ENCODE data around the gene NELL1. TPM values are rescaled to one million over a fixed set of nuclear protein-coding genes. Genes with fewer than 3 reads are reported as not detected.

The NELL1 gene
- total and polyA plus RNA-seq, 12 donors, result 0.11 to 0.39 (median 0.24) TPM; not detected in 9

DNA sequence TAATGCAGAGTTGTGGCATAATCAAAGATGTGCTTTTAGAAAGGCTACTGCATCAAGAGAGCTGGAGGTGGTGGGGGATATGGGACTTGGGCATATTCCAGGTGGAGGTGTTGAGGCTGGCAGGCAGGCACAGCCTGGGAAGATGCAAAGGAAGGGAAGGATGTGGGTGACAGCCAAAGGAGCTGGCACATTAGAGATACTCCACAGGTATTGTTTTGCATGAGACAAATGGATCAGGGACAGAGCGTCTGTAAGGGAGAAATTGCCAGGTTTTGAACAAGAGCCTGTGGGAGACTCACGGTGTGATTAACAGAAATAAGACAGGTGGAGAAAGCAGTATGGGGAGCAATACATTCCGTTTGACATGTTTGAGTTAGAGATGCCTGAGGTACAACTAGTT, 263.7 kb downstream of the NELL1 start:
- Histone ChIP-seq H3K27ac (no peak overlapping the region), H3K4me3 (no peak overlapping the region), H3K9me3 (replicated peaks in 1 of 3) (no peaks in the 10 kb centered on the region), H3K4me1 (replicated peaks in 1 of 2) (no peaks in the 10 kb centered on the region), H3K27me3 (no peaks in the 10 kb centered on the region), H3K36me3 (replicated peaks in 1 of 2) (no peaks in the 10 kb centered on the region)
- TF ChIP-seq, protein P1, sequence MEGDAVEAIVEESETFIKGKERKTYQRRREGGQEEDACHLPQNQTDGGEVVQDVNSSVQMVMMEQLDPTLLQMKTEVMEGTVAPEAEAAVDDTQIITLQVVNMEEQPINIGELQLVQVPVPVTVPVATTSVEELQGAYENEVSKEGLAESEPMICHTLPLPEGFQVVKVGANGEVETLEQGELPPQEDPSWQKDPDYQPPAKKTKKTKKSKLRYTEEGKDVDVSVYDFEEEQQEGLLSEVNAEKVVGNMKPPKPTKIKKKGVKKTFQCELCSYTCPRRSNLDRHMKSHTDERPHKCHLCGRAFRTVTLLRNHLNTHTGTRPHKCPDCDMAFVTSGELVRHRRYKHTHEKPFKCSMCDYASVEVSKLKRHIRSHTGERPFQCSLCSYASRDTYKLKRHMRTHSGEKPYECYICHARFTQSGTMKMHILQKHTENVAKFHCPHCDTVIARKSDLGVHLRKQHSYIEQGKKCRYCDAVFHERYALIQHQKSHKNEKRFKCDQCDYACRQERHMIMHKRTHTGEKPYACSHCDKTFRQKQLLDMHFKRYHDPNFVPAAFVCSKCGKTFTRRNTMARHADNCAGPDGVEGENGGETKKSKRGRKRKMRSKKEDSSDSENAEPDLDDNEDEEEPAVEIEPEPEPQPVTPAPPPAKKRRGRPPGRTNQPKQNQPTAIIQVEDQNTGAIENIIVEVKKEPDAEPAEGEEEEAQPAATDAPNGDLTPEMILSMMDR (IDR thresholded peaks at IDR 0.05), result no peak
- TF ChIP-seq POLR2A (IDR thresholded peaks at IDR 0.05), result no peak
- intact Hi-C loops (cut with DNase I), result no loop called here
- WGBS, 4 donors, result 49 to 58% (median 53%) methylated on average over 3 of the region's 3 CpGs
- no peak for DNase-seq

DNA sequence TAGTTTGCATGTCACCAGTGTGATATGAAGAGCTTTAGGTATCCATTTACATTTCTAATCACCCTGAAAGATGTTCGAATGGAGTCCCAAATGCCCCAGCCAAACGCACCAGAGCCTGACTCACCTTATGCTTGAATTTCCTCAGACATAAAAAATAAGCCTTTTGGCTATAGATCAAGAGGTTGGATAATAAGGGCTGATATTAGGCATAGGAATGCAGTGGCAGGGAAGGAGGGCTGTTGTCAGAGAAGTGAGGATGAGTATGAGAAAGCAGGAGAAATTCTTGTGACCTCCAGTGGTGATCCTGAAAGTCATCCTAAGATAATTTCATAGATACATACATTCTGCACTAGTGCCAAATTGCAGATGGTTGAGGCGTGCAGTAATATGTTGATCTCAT, 264.6 kb downstream of the NELL1 start:
- no peaks in the 10 kb centered on the region for H3K27me3 ChIP-seq
- intact Hi-C loops (cut with DNase I), result no loop called here
- WGBS, 4 donors, result 65 to 74% (median 70%) methylated on average over 3 of the region's 3 CpGs
- H3K9me3 ChIP-seq (replicated peaks in 1 of 3), result no peaks in the 10 kb centered on the region
- H3K4me3 ChIP-seq, result no peak overlapping the region
- no peak for DNase-seq
- H3K36me3 ChIP-seq (replicated peaks in 1 of 2), result no peaks in the 10 kb centered on the region
- no peaks in the 10 kb centered on the region for H3K4me1 ChIP-seq (replicated peaks in 1 of 2)
- H3K27ac ChIP-seq, result no peak overlapping the region
- TF ChIP-seq, protein P1 (IDR thresholded peaks at IDR 0.05), result no peak
- TF ChIP-seq POLR2A (IDR thresholded peaks at IDR 0.05), result no peak

DNA sequence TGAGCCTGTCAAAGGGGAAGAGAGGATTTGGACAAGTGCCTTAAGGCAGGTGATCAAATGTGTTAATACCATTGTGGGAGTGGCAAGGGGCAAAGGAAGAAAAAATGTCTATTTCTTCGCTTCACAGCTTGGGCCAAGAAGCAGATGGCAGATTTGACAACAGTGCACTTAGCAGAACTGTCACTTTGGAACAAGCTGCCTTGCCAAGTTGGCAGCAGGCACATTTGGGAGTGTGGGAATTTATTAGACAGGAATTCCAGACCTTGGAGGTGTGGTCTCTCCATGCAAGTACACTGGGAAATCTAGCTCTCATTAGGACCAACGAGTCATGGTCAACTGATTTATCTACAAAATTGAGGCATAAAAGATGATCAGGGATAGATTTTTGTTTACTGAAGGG, 265.1 kb downstream of the NELL1 start:
- Histone ChIP-seq H3K36me3 (replicated peaks in 1 of 2) (no peaks in the 10 kb centered on the region), H3K4me3 (no peak overlapping the region), H3K4me1 (replicated peaks in 1 of 2) (no peaks in the 10 kb centered on the region), H3K27me3 (no peaks in the 10 kb centered on the region), H3K9me3 (replicated peaks in 1 of 3) (no peaks in the 10 kb centered on the region), H3K27ac (no peak overlapping the region)
- intact Hi-C loops (cut with DNase I), result no loop called here
- no peak for DNase-seq
- TF ChIP-seq POLR2A (IDR thresholded peaks at IDR 0.05), result no peak
- TF ChIP-seq, protein P1 (IDR thresholded peaks at IDR 0.05), result no peak
- 52 to 67% (median 61%) methylated on average over 2 of the region's 2 CpGs for WGBS, 4 donors

DNA sequence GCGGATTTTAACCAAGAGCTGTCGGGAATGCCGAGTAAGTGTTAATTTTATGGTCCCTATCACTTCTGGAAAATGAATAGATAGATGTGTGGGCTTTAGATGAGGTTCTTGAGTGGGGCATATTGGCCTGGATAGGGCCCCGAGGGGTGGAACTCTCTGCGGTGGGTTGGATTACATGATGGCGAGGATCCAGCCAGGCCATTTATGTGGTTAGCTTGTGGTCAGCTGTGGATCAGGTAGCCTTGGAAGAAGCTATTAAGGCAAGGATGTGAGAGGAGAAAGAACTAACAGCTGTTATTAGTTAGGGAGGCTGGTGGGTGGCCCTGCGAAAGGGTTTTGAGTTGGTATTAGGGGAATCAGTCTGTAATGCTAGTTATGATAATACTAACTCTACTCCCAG, 268.4 kb downstream of the NELL1 start:
- Histone ChIP-seq H3K4me3 (no peak overlapping the region), H3K9me3 (replicated peaks in 1 of 3) (no peaks in the 10 kb centered on the region), H3K27ac (no peak overlapping the region), H3K36me3 (replicated peaks in 1 of 2) (no peaks in the 10 kb centered on the region), H3K4me1 (replicated peaks in 1 of 2) (no peaks in the 10 kb centered on the region), H3K27me3 (no peaks in the 10 kb centered on the region)
- intact Hi-C loops (cut with DNase I), result no loop called here
- DNase-seq, result no peak
- 70 to 82% (median 76%) methylated on average over 7 of the region's 7 CpGs for WGBS, 4 donors
- no peak for TF ChIP-seq POLR2A (IDR thresholded peaks at IDR 0.05)
- TF ChIP-seq, protein P1 (IDR thresholded peaks at IDR 0.05), result no peak

Measured in adrenal gland (tissue), 12 donors.